ENCODE data around the gene RGS7. TPM values are rescaled to one million over a fixed set of nuclear protein-coding genes. Genes with fewer than 3 reads are reported as not detected.
"Not testable (repeated sequence)": the region's sequence is repeated elsewhere in the genome, so short reads cannot be mapped to it uniquely, and the experiment has no call there.

RGS7 gene
- total RNA-seq, 2 experiments from 2014 or later, result not detected

GRCh38 chr1:241229711-241230110, 127.3 kb downstream of the RGS7 start:
- CTCF ChIA-PET, result interaction anchor here (0.5 kb wide), 1 partner anchor 9 kb away, joined by 4 read pairs; no protein-coding TSS in a partner anchor
- Mint-ChIP-seq H3K27ac (no peak overlapping the region), H3K4me3 (no peak overlapping the region), H3K4me1 (no peaks in the 10 kb centered on the region), H3K9me3 (ENCODE audit: low read depth) (peaks cover 11% of the 10 kb centered on the region), H3K27me3 (no peaks in the 10 kb centered on the region), H3K36me3 (no peaks in the 10 kb centered on the region)
- no peak for ATAC-seq
- DNase-seq, result no peak

GRCh38 chr1:241229216-241229615, 127.8 kb downstream of the RGS7 start:
- Mint-ChIP-seq H3K27ac (no peak overlapping the region), H3K9me3 (ENCODE audit: low read depth) (peaks cover 9% of the 10 kb centered on the region), H3K4me3 (no peak overlapping the region), H3K27me3 (no peaks in the 10 kb centered on the region), H3K36me3 (no peaks in the 10 kb centered on the region), H3K4me1 (no peaks in the 10 kb centered on the region)
- CTCF ChIA-PET, result interaction anchor here (0.5 kb wide), 1 partner anchor 9 kb away, joined by 4 read pairs; no protein-coding TSS in a partner anchor
- ATAC-seq (no peak), DNase-seq (no peak)

DNA sequence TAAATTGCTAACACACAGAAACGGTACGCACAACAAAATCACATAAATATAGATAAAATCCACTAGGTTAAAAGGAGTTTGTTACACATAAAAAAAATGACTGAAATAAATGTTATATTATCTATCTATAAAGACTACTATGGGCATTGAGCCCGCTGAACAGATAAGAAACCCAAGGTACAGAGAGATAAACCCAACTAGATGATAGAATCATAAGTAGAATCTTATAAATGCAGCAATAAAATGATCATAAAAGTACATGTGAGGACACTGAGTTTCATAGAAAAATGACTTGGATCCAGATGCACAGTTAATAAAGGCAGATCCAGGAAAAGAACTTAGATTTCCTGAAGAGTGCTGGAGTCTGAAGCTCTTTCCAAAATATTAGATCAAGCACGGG, 128.7 kb downstream of the RGS7 start:
- Mint-ChIP-seq H3K27ac (no peak overlapping the region), H3K36me3 (no peaks in the 10 kb centered on the region)

GRCh38 chr1:241225741-241226140, 131.3 kb downstream of the RGS7 start:
- ATAC-seq (no peak), DNase-seq (no peak)
- Mint-ChIP-seq H3K9me3 (ENCODE audit: low read depth) (peaks cover 3% of the 10 kb centered on the region), H3K4me3 (no peak overlapping the region), H3K36me3 (no peaks in the 10 kb centered on the region), H3K27me3 (no peaks in the 10 kb centered on the region), H3K4me1 (no peaks in the 10 kb centered on the region), H3K27ac (no peak overlapping the region)
- CTCF ChIA-PET, result no interaction called here

More for the DNA sequence above, 128.7 kb downstream of the RGS7 start:
- Mint-ChIP-seq H3K9me3 (ENCODE audit: low read depth) (peaks cover 4% of the 10 kb centered on the region), H3K4me1 (no peaks in the 10 kb centered on the region), H3K27me3 (no peaks in the 10 kb centered on the region), H3K4me3 (no peak overlapping the region)
- DNase-seq (no peak), ATAC-seq (no peak)
- CTCF ChIA-PET, result no interaction called here

DNA sequence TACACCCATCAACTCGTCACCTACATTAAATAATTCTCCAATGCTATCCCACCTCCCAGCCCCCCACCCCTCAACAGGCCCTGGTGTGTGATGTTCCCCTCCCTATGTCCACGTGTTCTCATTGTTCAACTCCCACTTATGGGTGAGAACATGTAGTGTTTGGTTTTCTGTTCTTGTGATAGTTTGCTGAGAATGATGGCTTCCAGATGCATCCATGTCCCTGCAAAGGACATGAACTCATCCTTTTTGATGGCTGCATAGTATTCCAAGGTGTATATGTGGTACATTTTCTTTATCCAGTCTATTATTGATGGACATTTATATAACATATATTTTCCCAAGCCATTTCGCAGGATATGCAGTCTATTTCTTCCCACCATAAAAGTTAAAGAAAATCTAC, 132.8 kb downstream of the RGS7 start:
- H3K27ac Mint-ChIP-seq; H3K4me1 Mint-ChIP-seq; H3K9me3 Mint-ChIP-seq (ENCODE audit: low read depth); CTCF ChIA-PET; H3K4me3 Mint-ChIP-seq; H3K27me3 Mint-ChIP-seq; ATAC-seq; DNase-seq; H3K36me3 Mint-ChIP-seq: not testable (repeated sequence)

GRCh38 chr1:241222813-241223212, 134.2 kb downstream of the RGS7 start:
- H3K27ac Mint-ChIP-seq; H3K4me1 Mint-ChIP-seq; CTCF ChIA-PET; ATAC-seq; H3K4me3 Mint-ChIP-seq; H3K9me3 Mint-ChIP-seq (ENCODE audit: low read depth); H3K36me3 Mint-ChIP-seq; DNase-seq; H3K27me3 Mint-ChIP-seq: not testable (repeated sequence)

- H3K36me3 Mint-ChIP-seq, result no peaks in the 10 kb centered on the region
- H3K9me3 Mint-ChIP-seq (ENCODE audit: low read depth), result peaks cover 7% of the 10 kb centered on the region
- no peak overlapping the region for H3K4me3 Mint-ChIP-seq
- H3K27ac Mint-ChIP-seq, result no peak overlapping the region
- no peaks in the 10 kb centered on the region for H3K4me1 Mint-ChIP-seq
- no peak for ATAC-seq
- H3K27me3 Mint-ChIP-seq, result no peaks in the 10 kb centered on the region
- no peak for DNase-seq
- CTCF ChIA-PET, result no interaction called here
Measured at GRCh38 chr1:241221319-241221718, 135.7 kb downstream of the RGS7 start.

DNA sequence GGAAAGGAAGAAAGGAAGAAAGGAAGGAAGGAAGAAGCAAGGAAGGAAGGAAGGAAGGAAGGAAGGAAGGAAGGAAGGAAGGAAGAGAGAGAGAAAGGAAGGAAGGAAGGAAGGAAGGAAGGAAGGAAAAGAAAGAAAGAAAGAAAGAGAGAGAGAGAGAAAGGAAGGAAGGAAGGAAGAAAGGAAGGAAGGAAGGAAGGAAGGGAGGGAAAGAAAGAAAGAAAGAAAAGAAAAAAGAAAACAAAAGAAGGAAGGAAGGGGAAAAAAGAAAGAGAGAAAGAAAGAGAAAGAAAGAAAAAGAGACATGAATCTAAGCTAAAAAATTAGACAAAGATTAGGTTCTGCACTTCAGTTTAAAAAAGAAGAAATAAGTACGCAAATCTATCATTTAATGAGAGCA, 136.1 kb downstream of the RGS7 start:
- not testable (repeated sequence) for H3K27me3 Mint-ChIP-seq; DNase-seq; H3K9me3 Mint-ChIP-seq (ENCODE audit: low read depth); H3K4me3 Mint-ChIP-seq; ATAC-seq; H3K4me1 Mint-ChIP-seq; H3K27ac Mint-ChIP-seq; H3K36me3 Mint-ChIP-seq
- CTCF ChIA-PET, result interaction anchor here (0.6 kb wide), 1 partner anchor 9 kb away, joined by 4 read pairs; no protein-coding TSS in a partner anchor

- no peak overlapping the region for H3K27ac Mint-ChIP-seq
- H3K4me1 Mint-ChIP-seq, result no peaks in the 10 kb centered on the region
- no peak for DNase-seq
- no peak for ATAC-seq
- H3K36me3 Mint-ChIP-seq, result no peaks in the 10 kb centered on the region
- peaks cover 7% of the 10 kb centered on the region for H3K9me3 Mint-ChIP-seq (ENCODE audit: low read depth)
- CTCF ChIA-PET, result no interaction called here
- no peak overlapping the region for H3K4me3 Mint-ChIP-seq
- no peaks in the 10 kb centered on the region for H3K27me3 Mint-ChIP-seq
Measured at GRCh38 chr1:241219449-241219848, 137.6 kb downstream of the RGS7 start.

GRCh38 chr1:241217516-241217915, 139.5 kb downstream of the RGS7 start:
- Mint-ChIP-seq H3K4me1 (no peaks in the 10 kb centered on the region), H3K4me3 (no peak overlapping the region), H3K36me3 (no peaks in the 10 kb centered on the region), H3K27me3 (no peaks in the 10 kb centered on the region), H3K9me3 (ENCODE audit: low read depth) (peaks cover 7% of the 10 kb centered on the region), H3K27ac (no peak overlapping the region)
- CTCF ChIA-PET, result no interaction called here
- DNase-seq, result no peak
- ATAC-seq, result no peak

- ATAC-seq (no peak), DNase-seq (no peak)
- Mint-ChIP-seq H3K4me1 (no peaks in the 10 kb centered on the region), H3K27ac (no peak overlapping the region), H3K4me3 (no peak overlapping the region), H3K27me3 (no peaks in the 10 kb centered on the region), H3K9me3 (ENCODE audit: low read depth) (peaks cover 3% of the 10 kb centered on the region), H3K36me3 (no peaks in the 10 kb centered on the region)
- CTCF ChIA-PET, result no interaction called here
Measured at GRCh38 chr1:241215683-241216082, 141.3 kb downstream of the RGS7 start.

DNA sequence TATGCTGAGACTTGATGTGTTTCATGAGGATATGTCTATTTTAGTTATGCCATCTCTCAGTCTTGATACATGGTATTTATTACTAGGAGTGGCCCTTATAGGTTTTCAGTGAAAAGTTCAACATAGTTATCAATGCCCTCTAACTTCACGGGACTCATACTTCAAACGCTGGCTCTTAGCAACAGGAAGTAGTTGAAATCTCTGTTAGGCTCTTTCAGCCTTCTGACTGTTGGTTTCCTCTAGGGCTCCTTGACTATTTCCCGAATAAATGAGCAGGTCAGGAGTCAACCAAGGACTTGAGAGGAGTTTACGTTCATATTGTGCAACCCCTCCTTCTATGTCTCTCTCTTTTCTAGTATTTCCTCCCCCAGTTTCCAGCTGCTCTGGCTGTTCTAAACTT, 141.8 kb downstream of the RGS7 start:
- CTCF ChIA-PET, result no interaction called here

DNA sequence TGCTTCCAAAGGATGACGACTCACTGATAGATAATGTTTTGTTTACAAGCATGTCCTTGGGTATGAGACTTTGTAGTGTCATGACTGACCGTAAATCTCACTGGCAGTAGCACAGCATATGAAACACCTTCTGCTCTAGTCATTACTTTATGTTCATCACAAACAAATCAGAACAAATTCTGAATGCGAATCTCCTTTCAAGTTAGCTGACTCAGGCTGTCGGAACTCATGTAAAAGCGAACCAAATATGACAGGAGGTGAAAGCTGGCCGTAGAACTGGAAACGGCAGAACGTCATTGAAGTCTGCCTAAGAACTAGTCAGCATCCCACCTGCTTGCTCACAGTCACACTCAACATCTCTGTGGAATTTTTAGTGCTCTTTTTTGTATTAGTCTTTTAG, 143.9 kb downstream of the RGS7 start:
- CTCF ChIA-PET, result no interaction called here
- DNase-seq (no peak), ATAC-seq (no peak)
- Mint-ChIP-seq H3K36me3 (no peaks in the 10 kb centered on the region), H3K9me3 (ENCODE audit: low read depth) (peaks cover 2% of the 10 kb centered on the region), H3K27ac (no peak overlapping the region), H3K27me3 (no peaks in the 10 kb centered on the region), H3K4me3 (no peak overlapping the region), H3K4me1 (no peaks in the 10 kb centered on the region)

More for the DNA sequence above, 141.8 kb downstream of the RGS7 start:
- Mint-ChIP-seq H3K4me3 (no peak overlapping the region), H3K9me3 (ENCODE audit: low read depth) (peaks cover 2% of the 10 kb centered on the region), H3K27me3 (no peaks in the 10 kb centered on the region), H3K27ac (no peak overlapping the region), H3K4me1 (no peaks in the 10 kb centered on the region), H3K36me3 (no peaks in the 10 kb centered on the region)
- ATAC-seq (no peak), DNase-seq (no peak)

GRCh38 chr1:241212628-241213027, 144.4 kb downstream of the RGS7 start:
- Mint-ChIP-seq H3K27me3 (no peaks in the 10 kb centered on the region), H3K4me3 (no peak overlapping the region), H3K9me3 (ENCODE audit: low read depth) (peaks cover 4% of the 10 kb centered on the region), H3K36me3 (no peaks in the 10 kb centered on the region), H3K4me1 (no peaks in the 10 kb centered on the region), H3K27ac (no peak overlapping the region)
- CTCF ChIA-PET, result no interaction called here
- no peak for DNase-seq
- no peak for ATAC-seq

DNA sequence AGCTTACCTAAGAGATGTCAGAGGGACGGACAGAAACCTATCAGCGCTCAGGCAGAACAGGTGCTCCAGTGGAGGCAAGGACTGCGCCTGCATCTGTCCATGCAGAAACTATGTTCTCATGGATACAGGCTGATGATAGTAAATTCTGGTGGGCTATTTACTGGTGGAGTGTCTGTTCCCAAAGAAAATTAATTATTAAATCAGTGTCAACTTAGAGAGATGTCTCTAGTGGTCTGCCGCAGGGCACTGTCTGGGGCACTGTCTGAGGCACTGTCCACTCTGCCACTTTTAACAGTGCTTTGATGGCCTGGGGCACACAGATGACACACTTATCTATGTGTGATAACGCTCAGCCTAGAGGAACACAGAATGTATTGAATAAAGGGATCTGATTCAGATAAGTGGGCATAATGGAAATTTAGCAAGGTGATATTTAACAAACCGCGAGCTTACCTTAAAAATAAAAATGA, 148.1 kb downstream of the RGS7 start:
- H3K4me1 Mint-ChIP-seq, result no peaks in the 10 kb centered on the region
- ATAC-seq, result no peak
- CTCF ChIA-PET, result no interaction called here
- peaks cover 10% of the 10 kb centered on the region for H3K9me3 Mint-ChIP-seq (ENCODE audit: low read depth)
- H3K4me3 Mint-ChIP-seq, result no peak overlapping the region
- H3K27ac Mint-ChIP-seq, result no peak overlapping the region
- H3K36me3 Mint-ChIP-seq, result no peaks in the 10 kb centered on the region
- no peak for DNase-seq
- H3K27me3 Mint-ChIP-seq, result no peaks in the 10 kb centered on the region

Data from activated CD8-positive, alpha-beta memory T cell treated with anti-CD3 and anti-CD28 coated beads, Interleukin-2, amount 10 ng/mL, durations not matched to agents 7 days and 5 days (primary cell).